CD1c-positive myeloid dendritic cell (primary cell): ENCODE results near the gene SLC31A2.

Experiments
- DNase-seq: peaks from one replicate; pipeline ENCODE4 v3.0.0-alpha.2; 2016; ENCODE audit errors: extremely low spot score

The SLC31A2 gene

GRCh38 chr9:113151696-113152630 lies 1.2 kb downstream of the SLC31A2 start:
- DNase-seq = peak; percentile 90

GRCh38 chr9:113152699-113153098 lies 1.9 kb downstream of the SLC31A2 start:
- DNase-seq = no peak

- DNase-seq = no peak
Measured at GRCh38 chr9:113153599-113153998, 2.8 kb downstream of the SLC31A2 start.

- peak; percentile 54 for DNase-seq
Measured at GRCh38 chr9:113154471-113154870, 3.7 kb downstream of the SLC31A2 start.

GRCh38 chr9:113154946-113155345 lies 4.1 kb downstream of the SLC31A2 start:
- DNase-seq = peak; percentile 69

- peak; percentile 91 for DNase-seq
Measured at GRCh38 chr9:113155911-113156588, 5.2 kb downstream of the SLC31A2 start.

GRCh38 chr9:113156880-113157279 lies 6.1 kb downstream of the SLC31A2 start:
- DNase-seq = no peak

GRCh38 chr9:113158446-113158845 lies 7.6 kb downstream of the SLC31A2 start:
- DNase-seq = no peak

- no peak for DNase-seq
Measured at GRCh38 chr9:113160571-113160970, 9.8 kb downstream of the SLC31A2 start.

GRCh38 chr9:113163001-113163400 lies 12.2 kb downstream of the SLC31A2 start:
- no peak for DNase-seq

GRCh38 chr9:113164536-113165300 lies 13.9 kb downstream of the SLC31A2 start:
- no peak for DNase-seq

- DNase-seq = no peak
Measured at GRCh38 chr9:113166039-113166438, 15.2 kb downstream of the SLC31A2 start.

- no peak for DNase-seq
Measured at GRCh38 chr9:113168809-113169208, 18.0 kb downstream of the SLC31A2 start.

GRCh38 chr9:113173341-113173740 lies 22.5 kb downstream of the SLC31A2 start:
- DNase-seq = no peak

GRCh38 chr9:113176803-113177202 lies 26.0 kb downstream of the SLC31A2 start:
- peak; percentile 57 for DNase-seq

- DNase-seq = peak; percentile 69
Measured at GRCh38 chr9:113177251-113177650, 26.4 kb downstream of the SLC31A2 start.

GRCh38 chr9:113178087-113178486 lies 27.3 kb downstream of the SLC31A2 start:
- DNase-seq = no peak

- no peak for DNase-seq
Measured at GRCh38 chr9:113179839-113180238, 29.0 kb downstream of the SLC31A2 start.

- DNase-seq = no peak
Measured at GRCh38 chr9:113181165-113181564, 30.4 kb downstream of the SLC31A2 start.

- no peak for DNase-seq
Measured at GRCh38 chr9:113183956-113184488, 33.2 kb downstream of the SLC31A2 start.

GRCh38 chr9:113184539-113184938 lies 33.7 kb downstream of the SLC31A2 start:
- DNase-seq = no peak

GRCh38 chr9:113185271-113185670 lies 34.5 kb downstream of the SLC31A2 start:
- DNase-seq = no peak
